Pulmonary artery endothelial cell (primary cell): ENCODE measurements around the gene SYT1. TPM values are rescaled to one million over a fixed set of nuclear protein-coding genes. Genes with fewer than 3 reads are reported as not detected.

Experiments used
- DNase-seq: peaks from one replicate; pipeline ENCODE4 v3.0.0-alpha.2; 2011; ENCODE audit warnings: low read depth, low spot score
- total RNA-seq: library from RNA; depleted of rRNA; stranded (reverse); fragments of >200 nt; gene quantifications from 2 replicates; pipeline ENCODE4 v1.2.3, GENCODE V29; 2014

SYT1 gene
- total RNA-seq, 1 donor from 2014 or later = 0.59 TPM

GRCh38 chr12:79288911-79289310 is 424.3 kb downstream of the SYT1 start:
- DNase-seq = no peak

GRCh38 chr12:79291711-79292110 is 427.1 kb downstream of the SYT1 start:
- DNase-seq = no peak

- no peak for DNase-seq
These were observed 430.0 kb downstream of the SYT1 start for GRCh38 chr12:79294590-79294989.

- DNase-seq = no peak
These were observed 431.0 kb downstream of the SYT1 start for GRCh38 chr12:79295572-79295971.

DNA sequence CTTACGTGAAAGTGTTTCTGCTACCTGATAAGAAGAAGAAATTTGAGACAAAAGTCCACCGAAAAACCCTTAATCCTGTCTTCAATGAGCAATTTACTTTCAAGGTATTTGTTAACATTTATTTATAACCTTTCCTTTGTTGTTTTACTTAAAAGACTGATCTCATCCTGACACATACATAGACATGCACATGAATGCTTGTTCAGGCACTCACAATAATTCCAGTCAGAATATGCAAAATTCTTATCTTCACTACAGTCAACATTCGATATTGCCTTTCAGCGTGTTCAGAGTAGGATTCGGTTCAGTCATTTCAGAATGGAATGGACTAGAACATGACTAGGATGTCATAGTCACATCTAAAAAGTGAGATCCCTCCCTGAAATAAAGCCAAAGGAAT is 431.6 kb downstream of the SYT1 start:
- DNase-seq = no peak

DNA sequence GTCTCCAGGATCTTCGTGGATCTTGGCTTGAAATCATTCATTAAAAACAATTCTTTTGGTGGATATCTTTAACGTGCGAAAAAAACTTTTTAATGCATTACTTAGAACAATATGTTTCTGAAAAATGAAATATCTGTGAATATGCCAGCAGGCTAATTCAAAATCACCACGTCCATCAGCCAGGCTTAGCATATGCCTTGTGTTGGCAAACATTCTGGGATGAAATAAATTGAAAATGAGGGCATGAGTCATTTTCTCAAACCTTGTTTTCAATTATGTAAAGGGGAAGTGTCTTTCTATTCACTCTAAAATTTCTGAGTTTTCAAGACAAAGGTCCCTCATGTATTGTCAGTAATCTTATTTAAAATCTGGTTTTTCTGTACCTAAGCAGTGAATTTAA is 432.3 kb downstream of the SYT1 start:
- no peak for DNase-seq

DNA sequence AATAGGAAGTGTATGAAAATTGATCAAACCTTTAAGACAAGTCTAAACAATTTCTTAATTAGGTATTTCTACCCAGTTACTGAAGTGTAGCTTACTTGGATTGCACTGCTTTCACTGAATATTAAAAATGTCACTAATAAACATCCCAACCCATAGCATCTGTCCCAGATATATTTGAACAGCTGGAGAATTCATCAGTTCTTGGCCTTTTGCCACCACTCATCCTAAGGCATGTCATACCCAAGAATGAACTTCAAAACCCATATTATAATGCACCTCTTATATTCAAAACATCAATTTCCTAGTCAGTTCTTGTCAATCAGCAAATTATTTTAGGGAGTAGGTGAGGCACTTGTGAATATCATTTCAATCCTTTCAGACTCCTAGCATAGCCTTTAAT is 433.9 kb downstream of the SYT1 start:
- DNase-seq = no peak

DNA sequence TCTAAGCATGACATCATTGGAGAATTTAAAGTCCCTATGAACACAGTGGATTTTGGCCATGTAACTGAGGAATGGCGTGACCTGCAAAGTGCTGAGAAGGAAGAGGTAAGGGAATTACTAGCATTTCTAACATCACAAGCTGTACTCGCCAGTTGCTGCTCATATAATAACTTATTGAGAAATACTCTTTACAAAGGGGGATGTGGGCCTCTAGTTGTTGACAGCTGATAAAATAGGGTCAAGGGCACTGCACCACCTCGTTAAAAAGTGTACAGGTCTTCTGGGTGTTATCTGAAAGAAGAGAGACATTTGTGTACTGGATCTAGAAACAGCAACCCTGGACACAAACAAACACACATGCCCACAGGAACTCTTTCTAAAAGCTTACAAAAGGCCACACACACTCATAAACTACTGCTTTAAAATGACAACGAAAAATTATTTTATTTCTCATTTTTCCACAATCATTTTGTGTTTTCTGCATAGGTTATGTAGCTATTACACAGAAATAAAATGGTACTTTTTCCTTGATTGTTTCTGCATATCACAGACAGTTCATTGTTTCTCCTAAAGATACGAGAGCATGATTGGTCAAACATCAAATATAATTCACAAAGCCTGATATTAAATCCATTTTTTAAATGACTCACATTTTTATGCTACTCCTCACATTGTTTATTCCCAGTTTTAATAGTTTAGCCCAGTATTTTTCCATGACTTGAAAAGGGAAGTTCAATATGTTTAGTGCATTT is 435.0 kb downstream of the SYT1 start:
- DNase-seq = no peak

DNA sequence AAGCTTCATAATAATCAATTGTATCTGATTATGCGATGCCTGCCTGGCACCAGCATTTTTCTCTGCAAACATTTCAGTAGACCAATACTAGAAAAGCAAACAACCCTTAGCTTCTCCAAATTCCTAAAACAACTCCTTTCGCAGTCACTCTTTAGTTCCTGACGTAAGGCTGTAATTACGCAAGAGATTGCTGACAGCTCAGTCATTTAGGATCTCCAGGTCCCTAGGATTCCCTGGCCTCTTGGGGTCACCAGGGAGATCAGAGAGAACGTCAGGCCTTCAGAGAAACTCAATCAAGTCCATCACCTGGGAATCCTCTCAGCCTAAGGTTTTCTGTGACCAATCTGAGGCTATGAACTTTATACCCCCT is 435.6 kb downstream of the SYT1 start:
- DNase-seq = no peak

GRCh38 chr12:79301181-79301580 is 436.6 kb downstream of the SYT1 start:
- DNase-seq = no peak

DNA sequence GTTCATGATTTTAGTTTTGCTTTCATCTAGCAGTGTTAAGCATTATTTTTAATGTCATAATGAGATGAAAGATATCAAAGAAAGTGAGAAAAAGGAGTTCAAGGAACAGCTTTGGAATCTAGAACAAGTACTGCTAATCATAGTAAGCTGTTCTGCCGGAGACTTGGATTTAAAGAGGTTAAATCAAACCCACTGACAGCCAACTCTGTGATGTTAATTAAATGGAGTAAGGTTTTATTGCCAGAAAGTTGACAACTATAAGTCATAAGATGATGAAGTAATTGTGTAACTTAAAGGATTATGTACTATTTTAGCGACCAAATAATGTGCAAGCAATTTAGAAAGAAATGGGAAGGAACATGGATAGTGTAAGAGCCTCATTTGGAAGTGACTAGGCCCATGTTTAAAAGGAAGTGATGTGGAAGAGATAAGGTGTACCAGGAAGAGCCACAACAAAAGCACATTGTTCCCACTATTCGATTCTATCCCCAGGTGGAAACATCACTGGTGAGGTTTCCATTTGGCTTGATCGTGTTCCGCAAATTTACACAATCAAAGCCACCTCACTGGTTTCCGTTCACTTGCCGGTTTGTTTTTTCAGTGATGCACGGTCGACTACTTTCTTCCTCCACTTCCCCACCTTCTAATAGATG is 437.7 kb downstream of the SYT1 start:
- peak; percentile 83 for DNase-seq

DNA sequence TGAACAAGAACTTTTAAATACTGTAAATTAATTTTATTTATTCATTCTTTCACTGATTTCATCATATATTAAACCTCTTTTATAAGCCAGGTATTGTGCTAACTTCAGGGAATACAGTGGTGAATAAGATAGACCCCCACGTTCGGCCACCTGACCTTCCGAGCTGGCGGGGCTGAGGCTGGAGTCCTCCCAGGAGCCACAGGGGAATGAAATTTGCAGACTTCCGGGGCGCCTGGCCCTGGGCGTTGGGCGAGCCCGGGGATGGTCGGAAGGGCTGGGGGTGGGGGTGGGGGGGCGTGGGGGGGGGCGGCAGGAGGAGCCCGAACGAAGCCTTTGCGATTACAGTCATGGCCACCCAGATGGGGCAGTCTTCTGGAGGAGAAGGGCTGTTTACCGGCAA is 442.8 kb downstream of the SYT1 start:
- no peak for DNase-seq

- DNase-seq = no peak
These were observed 444.5 kb downstream of the SYT1 start for GRCh38 chr12:79309039-79309438.

DNA sequence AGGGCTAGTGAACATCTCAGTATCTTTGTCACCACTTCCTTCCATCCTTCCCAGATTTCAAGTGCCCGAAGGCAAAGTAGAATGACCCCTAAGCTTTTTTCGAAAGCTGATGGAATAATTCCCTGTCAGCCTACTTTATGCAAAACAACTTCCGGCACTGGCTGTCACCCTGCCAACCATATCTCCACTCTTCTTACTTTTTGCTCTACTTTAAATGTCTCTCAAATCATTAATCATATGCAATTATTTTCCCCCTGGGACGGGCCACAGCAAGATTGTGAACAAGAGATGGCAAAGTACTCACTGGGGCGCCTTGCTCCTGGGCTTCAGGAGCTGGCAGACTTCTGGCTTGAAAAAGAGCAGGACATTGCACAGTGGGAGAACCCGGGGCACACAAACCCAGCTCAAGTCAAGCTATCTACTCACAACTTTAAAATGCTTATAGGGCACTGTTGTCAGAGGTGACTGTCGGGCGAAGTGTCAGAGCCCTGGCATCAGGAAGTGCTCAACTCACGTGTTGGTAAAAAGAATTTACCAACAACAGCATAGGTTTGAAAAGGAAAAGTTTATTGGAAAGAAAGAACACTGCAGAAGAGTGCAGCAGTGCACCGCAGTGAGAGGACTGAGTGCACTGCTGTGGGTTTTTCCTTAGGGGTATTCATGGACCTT is 452.7 kb downstream of the SYT1 start:
- no peak for DNase-seq

GRCh38 chr12:79322905-79323304 is 458.3 kb downstream of the SYT1 start:
- no peak for DNase-seq

DNA sequence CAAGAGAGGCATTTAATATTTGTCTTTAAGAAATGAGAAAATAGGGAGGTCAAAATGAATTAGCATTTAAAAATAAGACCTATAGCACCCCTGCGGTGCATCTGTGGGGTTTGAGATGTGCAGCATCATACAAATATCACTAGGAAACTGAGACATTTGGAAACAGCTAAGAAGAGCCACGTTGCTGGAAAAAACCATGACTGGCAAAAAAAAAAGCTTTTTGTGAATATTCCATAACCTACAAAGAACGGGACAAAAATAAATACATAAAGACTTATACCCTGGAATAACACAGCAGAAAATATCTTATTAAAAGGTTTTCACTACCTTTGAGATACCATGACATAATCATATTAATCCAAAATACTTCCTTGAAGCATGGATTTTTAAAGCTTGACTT is 460.0 kb downstream of the SYT1 start:
- DNase-seq = no peak

DNA sequence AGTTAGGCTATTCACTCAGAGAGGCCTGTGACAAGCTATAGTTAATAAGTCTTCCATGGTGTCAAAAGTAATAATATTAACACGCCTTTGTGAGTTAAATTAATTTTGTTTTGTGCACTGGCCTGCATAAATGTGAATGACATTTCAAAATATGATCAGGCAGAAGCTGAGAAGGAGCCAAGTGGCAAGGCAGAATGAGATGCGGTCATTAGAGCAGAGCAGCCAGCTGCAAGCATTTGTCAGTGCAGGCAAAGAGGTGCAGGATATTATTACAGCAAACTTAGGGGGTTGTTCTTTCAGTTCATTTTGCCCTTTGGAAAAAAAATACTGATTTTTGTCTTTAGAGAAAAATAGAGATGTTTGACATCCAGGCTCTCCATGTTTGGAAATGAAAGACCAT is 461.6 kb downstream of the SYT1 start:
- no peak for DNase-seq

- no peak for DNase-seq
These were observed 462.1 kb downstream of the SYT1 start for GRCh38 chr12:79326663-79327062.

- no peak for DNase-seq
These were observed 462.9 kb downstream of the SYT1 start for GRCh38 chr12:79327465-79327864.

- DNase-seq = no peak
These were observed 465.4 kb downstream of the SYT1 start for GRCh38 chr12:79329933-79330332.

- no peak for DNase-seq
These were observed 467.3 kb downstream of the SYT1 start for GRCh38 chr12:79331870-79332269.

- DNase-seq = no peak
These were observed 468.6 kb downstream of the SYT1 start for GRCh38 chr12:79333144-79333543.
